Activated CD4-positive, alpha-beta T cell treated with anti-CD3 and anti-CD28 coated beads for 36 hours (primary cell): ENCODE measurements around the gene HOXB13. TPM values are rescaled to one million over a fixed set of nuclear protein-coding genes. Genes with fewer than 3 reads are reported as not detected.

Experiments used
- ATAC-seq: fragments of 200-7000 bp; cut with Tn5 transposase; one replicate; pipeline ENCODE4 v1.10.0; 2021; ENCODE audit warnings: mild to moderate bottlenecking, moderate library complexity
- CTCF ChIA-PET: fragments of 350-600 bp; sonication (Branson Sonifier 250); formaldehyde crosslinking; loops from one replicate; lab custom pipeline; 2021; ENCODE audit warnings: antibody characterized with exemption; lab: Charles Lee
- POLR2A ChIA-PET: fragments of 350-600 bp; sonication (Branson Sonifier 250); formaldehyde crosslinking; loops from one replicate; lab custom pipeline; 2021; ENCODE audit warnings: antibody characterized with exemption, inconsistent platforms; lab: Charles Lee
- DNase-seq: peaks from one replicate; pipeline ENCODE4 v3.0.0-alpha.2; 2020
- H3K27ac Mint-ChIP-seq: one replicate; pipeline ENCODE4 v1.8.0; 2021; ENCODE audit warnings: mixed read lengths
- H3K27me3 Mint-ChIP-seq: one replicate; pipeline ENCODE4 v1.8.0; 2021; ENCODE audit warnings: mixed read lengths
- H3K36me3 Mint-ChIP-seq: one replicate; pipeline ENCODE4 v1.8.0; 2021; ENCODE audit warnings: low read depth, mixed read lengths
- H3K4me1 Mint-ChIP-seq: one replicate; pipeline ENCODE4 v1.8.0; 2021; ENCODE audit warnings: mixed read lengths
- H3K4me3 Mint-ChIP-seq: one replicate; pipeline ENCODE4 v1.8.0; 2021; ENCODE audit warnings: mild to moderate bottlenecking, moderate library complexity, mixed read lengths
- H3K9me3 Mint-ChIP-seq: one replicate; pipeline ENCODE4 v1.8.0; 2021; ENCODE audit warnings: low read depth, mixed read lengths
- intact Hi-C, 2 experiments: fragments of 100-400 bp; cut with DNase I in 1 of 2; cut with micrococcal nuclease in 1 of 2; formaldehyde crosslinking; loops; one replicate each; pipeline versions ENCODE4 v1.14.2 to v1.15.1; 2022 to 2024; cut with DNase I, micrococcal nuclease
- total RNA-seq, 2 experiments: library from RNA; stranded (reverse); gene quantifications; one replicate each; pipeline ENCODE4 v1.2.3, GENCODE V29; 2021

Gene HOXB13
- total RNA-seq, 2 experiments from 2014 or later = not detected

DNA sequence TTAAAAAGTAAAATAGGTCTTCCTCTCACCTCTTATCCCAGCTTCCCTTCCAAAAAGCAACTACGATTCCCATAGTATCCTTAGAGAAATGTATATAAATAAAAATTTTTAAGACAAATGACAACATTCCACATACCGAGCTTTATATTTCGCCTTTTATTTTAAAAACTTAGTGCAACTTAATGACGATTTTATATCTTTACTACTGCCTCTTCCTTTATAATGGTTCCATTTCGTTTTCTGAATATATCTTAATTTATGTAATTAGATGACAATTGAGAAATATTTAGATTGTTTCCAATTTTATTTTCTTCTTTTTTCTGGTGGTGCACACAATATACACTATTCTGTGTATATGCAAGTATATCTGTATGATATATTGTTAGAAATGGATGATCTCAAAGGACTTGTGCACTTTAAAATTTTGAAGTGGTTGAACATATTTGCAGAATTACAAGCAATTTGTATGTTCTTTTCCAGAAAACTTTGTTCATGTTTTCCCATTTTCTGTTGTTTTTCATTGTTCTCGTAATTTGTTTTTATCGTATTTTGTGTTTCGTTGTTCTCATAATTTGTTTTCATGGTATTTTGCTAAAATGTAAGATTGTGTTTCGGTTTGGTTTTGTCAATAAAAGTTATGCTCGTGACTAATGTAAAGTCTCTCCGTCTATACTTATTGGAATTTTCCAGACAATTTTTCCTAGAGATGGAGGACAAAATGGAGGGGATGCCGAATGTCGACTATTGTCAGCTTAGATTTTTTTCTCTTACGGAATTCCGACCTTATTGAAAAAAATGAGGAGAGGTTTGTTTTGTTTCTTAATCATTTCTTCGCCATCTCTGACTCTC, 20.4 kb upstream of the HOXB13 start:
- no peak for ATAC-seq
- no peak overlapping the region for H3K27ac Mint-ChIP-seq
- intact Hi-C loops = no loop called here

DNA sequence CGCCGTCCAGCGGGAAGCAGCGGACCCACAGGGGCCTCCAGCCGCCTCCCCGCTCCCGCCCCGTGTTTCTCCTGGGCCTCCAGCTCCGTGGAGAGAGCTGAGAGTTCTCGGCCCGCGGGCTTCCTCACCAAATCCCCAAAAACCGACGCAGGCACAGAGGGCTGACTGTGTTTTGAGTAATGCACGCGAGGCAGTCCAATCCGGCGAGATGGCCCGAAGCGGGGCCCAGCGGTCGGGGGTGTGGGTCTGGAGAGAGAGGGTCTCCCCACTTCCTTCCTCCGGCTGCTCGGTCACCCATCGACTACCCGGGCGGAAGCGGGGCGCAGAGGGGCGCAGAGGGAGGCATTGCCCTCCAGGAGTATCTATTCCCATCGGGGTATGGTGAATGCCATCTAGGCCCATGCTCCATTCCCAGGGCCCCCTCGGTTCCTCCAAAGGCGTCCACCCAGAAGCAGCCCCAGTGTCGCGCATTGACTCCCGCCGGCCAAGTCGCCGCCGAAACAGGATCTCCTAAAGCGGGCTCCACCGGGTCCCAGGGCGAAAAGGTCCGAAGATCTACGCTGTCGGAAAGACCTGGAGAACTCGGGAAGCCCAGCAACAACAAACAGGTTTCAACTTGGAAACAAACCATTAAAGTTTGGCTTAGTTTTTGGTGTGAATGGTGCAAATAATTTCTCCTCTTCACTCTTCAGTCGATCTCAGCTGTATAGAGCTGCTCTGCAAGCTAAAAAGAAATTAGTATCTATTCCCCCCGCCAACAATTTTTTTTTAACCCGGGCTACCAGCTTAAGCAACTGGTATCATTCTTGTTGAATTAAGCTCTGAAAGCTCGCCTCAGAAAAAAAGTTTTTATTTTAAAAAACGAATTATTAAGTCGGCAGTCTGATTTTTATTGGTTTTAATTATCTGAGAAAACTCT, 19.2 kb upstream of the HOXB13 start:
- Mint-ChIP-seq H3K27me3 (peaks cover 76% of the 10 kb centered on the region), H3K4me1 (peaks cover 7% of the 10 kb centered on the region), H3K27ac (no peak overlapping the region), H3K9me3 (no peaks in the 10 kb centered on the region), H3K36me3 (no peaks in the 10 kb centered on the region), H3K4me3 (no peak overlapping the region)
- ATAC-seq (no peak), DNase-seq (no peak)
- ChIA-PET CTCF (interaction anchor here (0.6 to 2.7 kb wide), 6 partner anchors 22 to 480 kb away, joined by 3 to 7 read pairs (median 4); no protein-coding TSS in a partner anchor), POLR2A (no interaction called here)
- intact Hi-C loops = loop anchor here in 1 of 2 experiments (1.0 kb wide), 1 partner anchor 20 kb away; no protein-coding TSS in a partner anchor

More for the DNA sequence above, 20.4 kb upstream of the HOXB13 start:
- DNase-seq = no peak
- Mint-ChIP-seq H3K36me3 (no peaks in the 10 kb centered on the region), H3K4me3 (no peak overlapping the region), H3K9me3 (no peaks in the 10 kb centered on the region), H3K27me3 (peaks cover 81% of the 10 kb centered on the region), H3K4me1 (peaks cover 12% of the 10 kb centered on the region)
- POLR2A ChIA-PET = no interaction called here
- CTCF ChIA-PET = interaction anchor here (0.9 to 2.7 kb wide), 5 partner anchors 23 to 479 kb away, joined by 3 to 7 read pairs (median 4); no protein-coding TSS in a partner anchor

- POLR2A ChIA-PET = no interaction called here
- Mint-ChIP-seq H3K27ac (no peak overlapping the region), H3K4me1 (peaks cover 7% of the 10 kb centered on the region), H3K9me3 (no peaks in the 10 kb centered on the region), H3K27me3 (peaks cover 77% of the 10 kb centered on the region), H3K4me3 (no peak overlapping the region), H3K36me3 (no peaks in the 10 kb centered on the region)
- DNase-seq = no peak
- no peak for ATAC-seq
- CTCF ChIA-PET = interaction anchor here (2.7 kb wide), 1 partner anchor 132 kb away, joined by 7 read pairs; no protein-coding TSS in a partner anchor
- intact Hi-C loops = loop anchor here in 1 of 2 experiments (1.0 kb wide), 1 partner anchor 20 kb away; no protein-coding TSS in a partner anchor
Observed at GRCh38 chr17:48746916-48747444, 18.4 kb upstream of the HOXB13 start.

GRCh38 chr17:48745381-48746275, 17.1 kb upstream of the HOXB13 start:
- Mint-ChIP-seq H3K27me3 (peaks cover 76% of the 10 kb centered on the region), H3K4me1 (peaks cover 7% of the 10 kb centered on the region), H3K27ac (no peak overlapping the region), H3K9me3 (no peaks in the 10 kb centered on the region), H3K36me3 (no peaks in the 10 kb centered on the region), H3K4me3 (no peak overlapping the region)
- ATAC-seq (no peak), DNase-seq (no peak)
- intact Hi-C loops = loop anchor here in 1 of 2 experiments (2.0 kb wide), 1 partner anchor 17 kb away; the partner anchor contains the start of gene HOXB13
- ChIA-PET POLR2A (interaction anchor here (0.6 kb wide), 2 partner anchors 133 to 207 kb away, joined by 5 to 9 read pairs; no protein-coding TSS in a partner anchor), CTCF (interaction anchor here (0.7 to 2.7 kb wide), 5 partner anchors 12 to 133 kb away, joined by 3 to 8 read pairs (median 6); partner anchors contain the start of gene PRAC2)

- Mint-ChIP-seq H3K4me1 (peaks cover 5% of the 10 kb centered on the region), H3K36me3 (no peaks in the 10 kb centered on the region), H3K27ac (no peak overlapping the region), H3K27me3 (peaks cover 79% of the 10 kb centered on the region), H3K9me3 (no peaks in the 10 kb centered on the region), H3K4me3 (no peak overlapping the region)
- POLR2A ChIA-PET = no interaction called here
- no peak for ATAC-seq
- CTCF ChIA-PET = interaction anchor here (0.6 to 1.2 kb wide), 2 partner anchors 73 to 103 kb away, joined by 3 read pairs; no protein-coding TSS in a partner anchor
- intact Hi-C loops = no loop called here
- no peak for DNase-seq
Observed at GRCh38 chr17:48740537-48740936, 12.0 kb upstream of the HOXB13 start.

DNA sequence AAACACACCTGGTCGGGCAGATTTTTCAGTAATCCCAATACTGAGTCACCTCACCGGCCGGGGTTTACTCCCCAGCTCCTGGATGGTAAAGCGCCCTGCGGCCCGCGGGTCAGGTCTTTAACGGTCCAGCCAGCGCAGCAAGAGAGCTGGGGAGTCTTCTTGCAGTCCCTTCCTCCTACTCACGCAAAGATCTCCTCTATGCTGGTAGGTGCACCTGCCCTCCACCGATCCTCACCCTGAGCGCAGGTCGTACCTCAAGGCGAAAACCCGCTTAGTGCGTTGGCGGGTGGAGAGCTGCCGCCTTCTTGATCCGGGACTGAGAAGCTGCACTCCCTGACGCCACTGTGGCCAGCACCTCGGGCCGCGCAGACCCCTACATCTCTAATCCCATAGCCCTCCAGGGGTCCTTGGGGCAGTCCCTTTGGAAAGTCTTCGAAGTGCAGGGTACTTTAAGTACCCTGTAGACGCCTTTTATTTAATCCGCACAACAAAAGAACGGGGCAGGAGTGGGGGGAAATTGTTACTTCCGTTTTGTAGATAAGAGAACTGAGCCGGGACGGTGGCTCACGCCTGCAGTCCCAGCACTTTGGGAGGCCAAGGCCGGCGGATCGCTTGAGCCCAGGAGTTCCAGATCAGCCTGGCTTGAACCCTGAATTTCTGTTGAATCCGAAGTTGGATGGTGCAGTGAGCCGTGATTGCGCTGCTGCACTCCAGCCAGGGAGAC, 10.4 kb upstream of the HOXB13 start:
- peak; percentile 30 for ATAC-seq
- POLR2A ChIA-PET = no interaction called here
- no peak overlapping the region for H3K4me3 Mint-ChIP-seq

GRCh38 chr17:48738424-48738802, 9.9 kb upstream of the HOXB13 start:
- H3K27ac Mint-ChIP-seq = no peak overlapping the region
- DNase-seq = no peak
- POLR2A ChIA-PET = no interaction called here
- ATAC-seq = no peak
- intact Hi-C loops = no loop called here
- H3K27me3 Mint-ChIP-seq = peaks cover 86% of the 10 kb centered on the region
- no peaks in the 10 kb centered on the region for H3K9me3 Mint-ChIP-seq
- peaks cover 14% of the 10 kb centered on the region for H3K4me1 Mint-ChIP-seq
- H3K36me3 Mint-ChIP-seq = no peaks in the 10 kb centered on the region
- CTCF ChIA-PET = interaction anchor here (0.6 to 2.6 kb wide), 8 partner anchors 13 to 711 kb away, joined by 3 to 14 read pairs (median 4); partner anchors contain the start of genes HOXB5 and PRAC2
- no peak overlapping the region for H3K4me3 Mint-ChIP-seq

More for the DNA sequence above, 10.4 kb upstream of the HOXB13 start:
- peaks cover 8% of the 10 kb centered on the region for H3K4me1 Mint-ChIP-seq
- peaks cover 83% of the 10 kb centered on the region for H3K27me3 Mint-ChIP-seq
- no peaks in the 10 kb centered on the region for H3K9me3 Mint-ChIP-seq
- H3K27ac Mint-ChIP-seq = no peak overlapping the region
- no peak for DNase-seq
- H3K36me3 Mint-ChIP-seq = no peaks in the 10 kb centered on the region
- CTCF ChIA-PET = interaction anchor here (0.6 to 2.6 kb wide), 8 partner anchors 13 to 712 kb away, joined by 3 to 14 read pairs (median 4); partner anchors contain the start of gene HOXB5
- intact Hi-C loops = no loop called here

DNA sequence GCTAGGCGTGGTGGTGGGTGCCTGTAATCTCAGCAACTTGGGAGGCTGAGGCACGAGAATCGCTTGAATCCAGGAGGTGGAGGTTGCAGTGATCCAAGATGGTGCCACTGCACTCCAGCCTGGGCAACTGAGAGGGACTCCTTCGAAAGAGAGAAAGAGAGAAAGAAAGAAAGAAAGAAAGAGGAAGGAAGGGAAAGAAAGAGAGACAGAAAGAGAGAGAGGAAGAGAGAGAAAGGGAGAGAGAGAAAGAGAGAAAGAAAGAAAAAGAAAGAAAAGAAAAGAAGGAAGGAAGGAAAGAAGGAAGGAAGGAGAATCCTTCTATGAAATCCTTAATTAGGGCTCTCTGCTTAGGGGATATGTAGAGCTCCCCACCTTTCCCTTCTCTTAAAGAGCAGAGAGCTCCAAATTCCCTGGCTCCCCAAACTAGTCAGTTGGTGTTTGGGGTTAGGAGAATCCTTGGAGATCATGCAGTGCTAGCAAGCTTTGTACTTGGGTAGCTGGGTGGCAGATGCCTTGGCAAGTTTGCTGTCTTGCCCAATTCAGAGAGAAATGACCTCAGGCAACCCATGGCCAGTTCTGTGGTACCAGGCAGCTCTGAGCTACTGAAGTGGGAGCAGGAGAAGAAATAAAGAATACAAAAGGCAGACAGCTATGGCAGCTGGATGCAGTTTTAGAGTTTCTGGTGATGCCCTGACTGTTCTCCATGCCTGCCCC, 8.9 kb upstream of the HOXB13 start:
- Mint-ChIP-seq H3K36me3 (no peaks in the 10 kb centered on the region), H3K27me3 (peaks cover 86% of the 10 kb centered on the region), H3K4me1 (peaks cover 20% of the 10 kb centered on the region), H3K27ac (no peak overlapping the region), H3K4me3 (no peak overlapping the region), H3K9me3 (no peaks in the 10 kb centered on the region)
- ATAC-seq = no peak
- ChIA-PET CTCF (interaction anchor here (0.9 to 2.6 kb wide), 9 partner anchors 10 to 710 kb away, joined by 3 to 14 read pairs (median 4); partner anchors contain the start of genes HOXB5 and PRAC2), POLR2A (interaction anchor here (1.1 kb wide), 1 partner anchor 155 kb away, joined by 3 read pairs; the partner anchor contains the start of gene ATP5MC1)
- DNase-seq = no peak
- intact Hi-C loops = no loop called here

DNA sequence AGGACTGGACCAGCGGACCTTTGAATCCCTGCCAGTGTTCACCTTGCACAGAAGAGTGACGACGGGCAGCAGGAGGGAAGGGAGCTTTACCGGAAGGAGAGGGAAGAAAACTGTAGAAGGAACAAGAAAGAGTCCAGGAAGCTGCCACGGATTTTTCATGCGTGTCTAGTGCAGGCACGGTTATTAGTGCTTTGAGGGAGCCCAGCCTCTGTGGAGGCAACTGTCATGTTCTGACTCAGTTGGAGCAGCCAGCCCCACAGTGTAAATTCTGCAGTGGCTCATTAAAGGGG, 6.5 kb upstream of the HOXB13 start:
- Mint-ChIP-seq H3K27ac (no peak overlapping the region), H3K9me3 (no peaks in the 10 kb centered on the region), H3K4me1 (peaks cover 20% of the 10 kb centered on the region), H3K36me3 (no peaks in the 10 kb centered on the region), H3K4me3 (no peak overlapping the region), H3K27me3 (peaks cover 87% of the 10 kb centered on the region)
- ChIA-PET POLR2A (no interaction called here), CTCF (interaction anchor here (0.6 to 2.6 kb wide), 4 partner anchors 11 to 724 kb away, joined by 3 to 19 read pairs (median 4); partner anchors contain the start of gene PRAC2)
- no peak for ATAC-seq
- intact Hi-C loops = no loop called here
- DNase-seq = no peak
